ENCODE measurements around the gene HOXD3.

DNA sequence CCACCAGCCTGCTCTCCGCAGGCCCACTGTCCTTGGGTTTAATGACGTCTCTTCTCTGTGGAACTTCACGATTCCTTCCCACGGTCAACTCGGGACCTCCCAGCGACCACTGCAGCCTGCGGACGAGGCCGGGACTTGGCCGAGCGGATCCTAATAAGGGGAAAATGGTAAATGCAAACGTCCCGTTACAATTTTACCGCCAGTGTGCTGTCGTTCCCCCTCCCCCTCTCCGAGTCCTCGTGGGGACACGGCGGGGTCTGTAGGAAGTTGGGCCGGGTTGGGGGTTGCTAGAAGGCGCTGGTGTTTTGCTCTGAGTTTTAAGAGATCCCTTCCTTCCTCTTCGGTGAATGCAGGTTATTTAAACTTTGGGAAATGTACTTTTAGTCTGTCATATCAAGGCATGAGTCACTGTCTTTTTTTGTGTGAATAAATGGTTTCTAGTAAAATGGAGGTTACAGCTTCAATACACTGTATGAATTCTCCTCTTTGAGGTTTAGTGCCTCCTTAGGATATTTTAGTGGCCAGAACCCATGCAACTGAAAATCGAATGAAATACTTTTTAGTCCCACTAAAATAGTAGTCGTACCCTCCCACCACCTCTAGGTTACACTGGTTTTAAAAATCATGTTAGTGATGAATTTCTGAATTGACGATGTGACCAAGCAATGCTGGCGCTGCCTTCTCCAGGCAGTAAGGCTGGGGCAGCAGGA is 47.8 kb upstream of the HOXD3 start:
- TF ChIP-seq, protein P1, sequence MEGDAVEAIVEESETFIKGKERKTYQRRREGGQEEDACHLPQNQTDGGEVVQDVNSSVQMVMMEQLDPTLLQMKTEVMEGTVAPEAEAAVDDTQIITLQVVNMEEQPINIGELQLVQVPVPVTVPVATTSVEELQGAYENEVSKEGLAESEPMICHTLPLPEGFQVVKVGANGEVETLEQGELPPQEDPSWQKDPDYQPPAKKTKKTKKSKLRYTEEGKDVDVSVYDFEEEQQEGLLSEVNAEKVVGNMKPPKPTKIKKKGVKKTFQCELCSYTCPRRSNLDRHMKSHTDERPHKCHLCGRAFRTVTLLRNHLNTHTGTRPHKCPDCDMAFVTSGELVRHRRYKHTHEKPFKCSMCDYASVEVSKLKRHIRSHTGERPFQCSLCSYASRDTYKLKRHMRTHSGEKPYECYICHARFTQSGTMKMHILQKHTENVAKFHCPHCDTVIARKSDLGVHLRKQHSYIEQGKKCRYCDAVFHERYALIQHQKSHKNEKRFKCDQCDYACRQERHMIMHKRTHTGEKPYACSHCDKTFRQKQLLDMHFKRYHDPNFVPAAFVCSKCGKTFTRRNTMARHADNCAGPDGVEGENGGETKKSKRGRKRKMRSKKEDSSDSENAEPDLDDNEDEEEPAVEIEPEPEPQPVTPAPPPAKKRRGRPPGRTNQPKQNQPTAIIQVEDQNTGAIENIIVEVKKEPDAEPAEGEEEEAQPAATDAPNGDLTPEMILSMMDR (IDR thresholded peaks at IDR 0.05; ENCODE audit: low read depth, low read length, poor library complexity, severe bottlenecking): no peak
- TF ChIP-seq EZH2phosphoT487 (IDR thresholded peaks at IDR 0.05; ENCODE audit: borderline replicate concordance, low read length): no peak

Measured in DOHH2 (cell line).